GM12872 (cell line): ENCODE results near the gene NDUFV3.

Source experiments
- CTCF ChIP-seq: IDR thresholded peaks from 3 replicates; pipeline ENCODE4 v1.5.1; 2011; ENCODE audit warnings: low read depth, mild to moderate bottlenecking, low read length, moderate library complexity; ENCODE audit not compliant: insufficient read depth

The NDUFV3 gene

GRCh38 chr21:42865776-42866160 is 27.3 kb upstream of the NDUFV3 start:
- TF ChIP-seq CTCF, result no peak

- TF ChIP-seq CTCF, result no peak
These were observed 24.9 kb upstream of the NDUFV3 start for GRCh38 chr21:42868196-42868595.

GRCh38 chr21:42873096-42873495 is 20.0 kb upstream of the NDUFV3 start:
- no peak for TF ChIP-seq CTCF

GRCh38 chr21:42878678-42878992 is 14.5 kb upstream of the NDUFV3 start:
- TF ChIP-seq CTCF, result no peak

GRCh38 chr21:42878993-42879787 is 13.9 kb upstream of the NDUFV3 start, which contains the start of gene WDR4:
TSS of gene WDR4 (minus strand) at chr21:42879539. CDS start at chr21:42879495, 44 bp downstream.
- TF ChIP-seq CTCF, result no peak

GRCh38 chr21:42880352-42880751 is 12.8 kb upstream of the NDUFV3 start:
- TF ChIP-seq CTCF, result no peak

- TF ChIP-seq CTCF, result no peak
These were observed 9.2 kb upstream of the NDUFV3 start for GRCh38 chr21:42883921-42884320.

GRCh38 chr21:42887326-42887725 is 5.8 kb upstream of the NDUFV3 start:
- TF ChIP-seq CTCF, result no peak
